ENCODE data around the gene PRTG.

- TF ChIP-seq POLR2AphosphoS5 (IDR thresholded peaks at IDR 0.05) (no peak), CTCF (IDR thresholded peaks at IDR 0.05) (no peak), POLR2A (IDR thresholded peaks at IDR 0.05) (no peak)
These were observed 59.6 kb downstream of the PRTG start for GRCh38 chr15:55683376-55683775.
